Natural killer cell (primary cell): ENCODE measurements around the gene PCDH12. TPM values are rescaled to one million over a fixed set of nuclear protein-coding genes. Genes with fewer than 3 reads are reported as not detected.

Experiments used
- ATAC-seq, 3 donors: fragments of 150-1000 bp in 2 of 3; fragments of 200-7000 bp in 1 of 3; cut with Tn5 transposase; 1 replicate in 1 of 3; 2 replicates in 2 of 3; pipeline ENCODE4 v1.10.0; 2021; ENCODE audit warnings: mild to moderate bottlenecking in 2 of 3, moderate library complexity in 2 of 3
- DNase-seq, 2 donors: peaks; one replicate each; pipeline versions ENCODE4 v3.0.0 to v3.0.0-alpha.2; 2013 to 2021; ENCODE audit warnings: mixed read lengths in 1 of 2
- H3K27ac ChIP-seq: one replicate; pipeline ENCODE4 v1.5.1; 2013; ENCODE audit warnings: mild to moderate bottlenecking, low read length
- H3K27me3 ChIP-seq: one replicate; pipeline ENCODE4 v1.6.1; 2013; ENCODE audit warnings: low read length; ENCODE audit not compliant: control insufficient read depth, insufficient read depth
- H3K36me3 ChIP-seq: one replicate; pipeline ENCODE4 v1.6.1; 2013; ENCODE audit warnings: low read length; ENCODE audit not compliant: control insufficient read depth, insufficient read depth
- H3K4me1 ChIP-seq: one replicate; pipeline ENCODE4 v1.6.1; 2013; ENCODE audit warnings: low read length; ENCODE audit not compliant: control insufficient read depth, insufficient read depth
- H3K4me3 ChIP-seq: one replicate; pipeline ENCODE4 v1.5.1; 2013; ENCODE audit warnings: low read length
- H3K9me3 ChIP-seq: one replicate; pipeline ENCODE4 v1.6.1; 2013; ENCODE audit warnings: low read length; ENCODE audit not compliant: control insufficient read depth, insufficient read depth
- H3K27ac Mint-ChIP-seq, 2 donors: one replicate each; pipeline ENCODE4 v1.8.0; 2022; ENCODE audit warnings: mild to moderate bottlenecking in 2 of 2, mixed read lengths in 2 of 2, moderate library complexity in 1 of 2
- H3K27me3 Mint-ChIP-seq, 2 donors: one replicate each; pipeline ENCODE4 v1.8.0; 2022; ENCODE audit warnings: low read depth in 2 of 2, mixed read lengths in 2 of 2
- H3K36me3 Mint-ChIP-seq: one replicate; pipeline ENCODE4 v1.8.0; 2022; ENCODE audit warnings: mixed read lengths
- H3K4me1 Mint-ChIP-seq, 2 donors: one replicate each; pipeline ENCODE4 v1.8.0; 2022; ENCODE audit warnings: mixed read lengths in 2 of 2
- H3K4me3 Mint-ChIP-seq: one replicate; pipeline ENCODE4 v1.8.0; 2022; ENCODE audit warnings: mild to moderate bottlenecking, moderate library complexity, mixed read lengths
- H3K9me3 Mint-ChIP-seq, 2 donors: one replicate each; pipeline ENCODE4 v1.8.0; 2022; ENCODE audit warnings: mixed read lengths in 2 of 2
- CTCF ChIP-seq: fragments of 200-600 bp; IDR thresholded peaks from one replicate; pipeline ENCODE4 v1.8.0; 2022; ENCODE audit warnings: antibody characterized with exemption
- WGBS: methylation state at CpG from one replicate; pipeline ENCODE4 v1.1.7; 2013; ENCODE audit warnings: missing lambda C conversion rate; ENCODE audit not compliant: insufficient coverage; 5-methylcytosine and 5-hydroxymethylcytosine counted together
- intact Hi-C: fragments of 100-400 bp; cut with micrococcal nuclease; formaldehyde crosslinking; loops from one replicate; pipeline ENCODE4 v1.14.2; 2022
- total RNA-seq, 4 donors: library from RNA; stranded (reverse); fragments of 120-200 nt in 1 of 4; gene quantifications; one replicate each; pipeline versions ENCODE4 v1.2.3 to v1.2.4, GENCODE V29; 2013 to 2022

Gene PCDH12
- total RNA-seq, 3 donors from 2014 or later (not counting 1 experiment from before 2014, with no cell fraction given) = 0.05 TPM; not detected in 2

- no peak overlapping the region for H3K27ac Mint-ChIP-seq
- ATAC-seq = no peak
- DNase-seq = no peak
- no peaks in the 10 kb centered on the region for H3K9me3 ChIP-seq
- H3K27ac ChIP-seq = no peak overlapping the region
- H3K4me1 ChIP-seq = peaks cover 15% of the 10 kb centered on the region
- H3K27me3 ChIP-seq = peaks cover 13% of the 10 kb centered on the region
- no peaks in the 10 kb centered on the region for H3K4me1 Mint-ChIP-seq
- intact Hi-C loops = no loop called here
- peak overlapping the region; percentile 60 for H3K4me3 Mint-ChIP-seq
- H3K36me3 Mint-ChIP-seq = no peaks in the 10 kb centered on the region
- peaks cover 26 to 44% of the 10 kb centered on the region in 2 donors for H3K27me3 Mint-ChIP-seq
- no peak overlapping the region for H3K4me3 ChIP-seq
- no peaks in the 10 kb centered on the region for H3K36me3 ChIP-seq
- 31% methylated on average over 15 of the region's 16 CpGs for WGBS
- no peaks in the 10 kb centered on the region for H3K9me3 Mint-ChIP-seq
- TF ChIP-seq CTCF = no peak
These were observed 44.3 kb downstream of the PCDH12 start for GRCh38 chr5:141913560-141914198.

GRCh38 chr5:141910271-141910673 lies 47.7 kb downstream of the PCDH12 start:
- H3K27me3 Mint-ChIP-seq = peaks cover 19 to 33% of the 10 kb centered on the region in 2 donors
- WGBS = 81% methylated on average over 2 of the region's 2 CpGs
- H3K4me1 Mint-ChIP-seq = no peaks in the 10 kb centered on the region
- TF ChIP-seq CTCF = no peak
- H3K27ac Mint-ChIP-seq = no peak overlapping the region
- Histone ChIP-seq H3K27me3 (peaks cover 13% of the 10 kb centered on the region), H3K4me1 (peaks cover 12% of the 10 kb centered on the region), H3K9me3 (no peaks in the 10 kb centered on the region), H3K27ac (no peak overlapping the region), H3K36me3 (no peaks in the 10 kb centered on the region), H3K4me3 (no peak overlapping the region)
- H3K4me3 Mint-ChIP-seq = no peak overlapping the region
- no peaks in the 10 kb centered on the region for H3K36me3 Mint-ChIP-seq
- ATAC-seq (no peak), DNase-seq (no peak)
- intact Hi-C loops = no loop called here
- H3K9me3 Mint-ChIP-seq = no peaks in the 10 kb centered on the region

- Mint-ChIP-seq H3K36me3 (no peaks in the 10 kb centered on the region), H3K9me3 (no peaks in the 10 kb centered on the region), H3K27me3 (peaks cover 13 to 25% of the 10 kb centered on the region in 2 donors), H3K4me3 (no peak overlapping the region), H3K4me1 (no peaks in the 10 kb centered on the region), H3K27ac (no peak overlapping the region)
- WGBS = 71% methylated on average over 4 of the region's 4 CpGs
- H3K36me3 ChIP-seq = no peaks in the 10 kb centered on the region
- no peak for TF ChIP-seq CTCF
- no peak overlapping the region for H3K27ac ChIP-seq
- ATAC-seq (no peak), DNase-seq (no peak)
- peaks cover 10% of the 10 kb centered on the region for H3K27me3 ChIP-seq
- no peak overlapping the region for H3K4me3 ChIP-seq
- intact Hi-C loops = no loop called here
- H3K9me3 ChIP-seq = no peaks in the 10 kb centered on the region
- H3K4me1 ChIP-seq = peaks cover 8% of the 10 kb centered on the region
These were observed 48.8 kb downstream of the PCDH12 start for GRCh38 chr5:141909212-141909611.

- H3K4me1 Mint-ChIP-seq = no peaks in the 10 kb centered on the region
- H3K4me3 Mint-ChIP-seq = no peak overlapping the region
- Histone ChIP-seq H3K36me3 (no peaks in the 10 kb centered on the region), H3K27me3 (peaks cover 10% of the 10 kb centered on the region), H3K4me3 (no peak overlapping the region), H3K27ac (no peak overlapping the region), H3K9me3 (no peaks in the 10 kb centered on the region), H3K4me1 (peaks cover 4% of the 10 kb centered on the region)
- H3K27ac Mint-ChIP-seq = no peak overlapping the region
- no peak for TF ChIP-seq CTCF
- no peak for ATAC-seq
- 100% methylated on average over 2 of the region's 2 CpGs for WGBS
- intact Hi-C loops = no loop called here
- peaks cover 16 to 23% of the 10 kb centered on the region in 2 donors for H3K27me3 Mint-ChIP-seq
- H3K9me3 Mint-ChIP-seq = no peaks in the 10 kb centered on the region
- DNase-seq = no peak
- no peaks in the 10 kb centered on the region for H3K36me3 Mint-ChIP-seq
These were observed 49.2 kb downstream of the PCDH12 start for GRCh38 chr5:141908796-141909195.
